SK-N-MC (cell line): ENCODE data around the gene MAU2.
"Not testable (repeated sequence)": the region's sequence is repeated elsewhere in the genome, so short reads cannot be mapped to it uniquely, and the experiment has no call there.

ENCODE experiments used
- EZH2 ChIP-seq: fragments of 200-600 bp; sonication (generic); IDR thresholded peaks from one replicate; pipeline ENCODE4 v1.6.1; 2017; ENCODE audit warnings: antibody characterized with exemption
- POLR2AphosphoS5 ChIP-seq: IDR thresholded peaks from 2 replicates; pipeline ENCODE4 v1.6.1; 2012; ENCODE audit warnings: mild to moderate bottlenecking, low read depth, low read length, borderline replicate concordance

DNA sequence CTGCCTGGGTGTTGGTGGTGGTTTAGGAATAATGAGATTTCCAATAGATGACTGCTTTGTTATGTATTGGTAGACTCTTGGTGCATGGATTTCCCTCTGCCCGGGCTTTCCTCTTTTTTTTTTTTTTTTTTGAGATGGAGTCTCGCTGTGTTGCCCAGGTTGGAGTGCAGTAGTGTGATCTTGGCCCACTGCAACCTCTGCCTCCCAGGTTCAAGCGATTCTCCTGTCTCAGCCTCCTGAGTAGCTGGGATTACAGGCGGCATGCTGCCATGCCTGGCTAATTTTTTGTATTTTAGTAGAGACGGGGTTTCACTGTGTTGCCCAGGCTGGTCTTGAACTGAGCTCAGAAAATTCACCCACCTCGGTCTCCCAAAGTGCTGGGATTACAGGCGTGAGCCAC lies 73.7 kb downstream of the MAU2 start:
- not testable (repeated sequence) for TF ChIP-seq POLR2AphosphoS5, EZH2
